Left lobe of liver (tissue), 2 donors: ENCODE results near the gene IRF1. TPM values are rescaled to one million over a fixed set of nuclear protein-coding genes. Genes with fewer than 3 reads are reported as not detected.

Source experiments
- ATAC-seq: fragments of 200-7000 bp; cut with Tn5 transposase; one replicate; pipeline ENCODE4 v1.9.1; 2020; ENCODE audit warnings: mild to moderate bottlenecking, moderate library complexity
- DNase-seq: peaks from one replicate; pipeline ENCODE4 v3.0.0-alpha.2; 2020; ENCODE audit warnings: low spot score
- total RNA-seq: library from RNA; stranded (reverse); gene quantifications from one replicate; pipeline ENCODE4 v1.2.1, GENCODE V29; 2021
- donor health status: DM: no; HTN: no; CAD: no; lungs with moderate emphysema.
- donor health status: DM: no; HTN: yes; CAD: no.

Gene IRF1
- total RNA-seq, 1 donor from 2014 or later = 24.8 TPM

- ATAC-seq (peak; percentile 37), DNase-seq (peak; percentile 75)
These were observed 10.5 kb upstream of the IRF1 start for GRCh38 chr5:132500931-132501628.

- ATAC-seq (no peak), DNase-seq (no peak)
These were observed 9.8 kb upstream of the IRF1 start for GRCh38 chr5:132500244-132500930.

- ATAC-seq (no peak), DNase-seq (no peak)
These were observed 9.1 kb upstream of the IRF1 start for GRCh38 chr5:132499440-132500243.

GRCh38 chr5:132498686-132499271 is 8.2 kb upstream of the IRF1 start:
- DNase-seq = no peak

GRCh38 chr5:132498152-132498551 is 7.6 kb upstream of the IRF1 start:
- peak; percentile 85 for DNase-seq
- ATAC-seq = peak; percentile 21

More at GRCh38 chr5:132498686-132499271, 8.2 kb upstream of the IRF1 start:
- ATAC-seq = no peak

- peak; percentile 55 for DNase-seq
These were observed 7.0 kb upstream of the IRF1 start for GRCh38 chr5:132497488-132497997.

GRCh38 chr5:132496631-132497487 is 6.3 kb upstream of the IRF1 start:
- peak; percentile 72 for ATAC-seq
- peak; percentile 95 for DNase-seq

More at GRCh38 chr5:132497488-132497997, 7.0 kb upstream of the IRF1 start:
- no peak for ATAC-seq

GRCh38 chr5:132496191-132496630 is 5.6 kb upstream of the IRF1 start:
- peak; percentile 98 for DNase-seq
- ATAC-seq = peak; percentile 75

GRCh38 chr5:132495667-132496190 is 5.2 kb upstream of the IRF1 start:
- peak; percentile 92 for DNase-seq
- peak; percentile 69 for ATAC-seq

- ATAC-seq = no peak
- DNase-seq = no peak
These were observed 3.2 kb upstream of the IRF1 start for GRCh38 chr5:132493821-132494220.

- ATAC-seq (no peak), DNase-seq (no peak)
These were observed 2.7 kb upstream of the IRF1 start for GRCh38 chr5:132493241-132493640.

GRCh38 chr5:132492386-132493125 is 2.0 kb upstream of the IRF1 start:
- no peak for DNase-seq

GRCh38 chr5:132491368-132492364 is 1.1 kb upstream of the IRF1 start:
- DNase-seq (peak; percentile 50), ATAC-seq (peak; percentile 2)

More at GRCh38 chr5:132492386-132493125, 2.0 kb upstream of the IRF1 start:
- no peak for ATAC-seq

GRCh38 chr5:132489871-132490483 is 596 bp downstream of the IRF1 start:
- DNase-seq (peak; percentile 74), ATAC-seq (peak; percentile 51)

- ATAC-seq (peak; percentile 10), DNase-seq (peak; percentile 48)
These were observed 1.4 kb downstream of the IRF1 start for GRCh38 chr5:132489051-132489770.

GRCh38 chr5:132488590-132488989 is 2.0 kb downstream of the IRF1 start:
- ATAC-seq (no peak), DNase-seq (no peak)
